ENCODE data around the gene SAMD9. TPM values are rescaled to one million over a fixed set of nuclear protein-coding genes. Genes with fewer than 3 reads are reported as not detected.

Gene SAMD9
- total RNA-seq = 10 to 100 TPM in 1 of 4 donors, 1 to 10 TPM in 3; 5.9 to 15.0 (median 7.2) TPM

DNA sequence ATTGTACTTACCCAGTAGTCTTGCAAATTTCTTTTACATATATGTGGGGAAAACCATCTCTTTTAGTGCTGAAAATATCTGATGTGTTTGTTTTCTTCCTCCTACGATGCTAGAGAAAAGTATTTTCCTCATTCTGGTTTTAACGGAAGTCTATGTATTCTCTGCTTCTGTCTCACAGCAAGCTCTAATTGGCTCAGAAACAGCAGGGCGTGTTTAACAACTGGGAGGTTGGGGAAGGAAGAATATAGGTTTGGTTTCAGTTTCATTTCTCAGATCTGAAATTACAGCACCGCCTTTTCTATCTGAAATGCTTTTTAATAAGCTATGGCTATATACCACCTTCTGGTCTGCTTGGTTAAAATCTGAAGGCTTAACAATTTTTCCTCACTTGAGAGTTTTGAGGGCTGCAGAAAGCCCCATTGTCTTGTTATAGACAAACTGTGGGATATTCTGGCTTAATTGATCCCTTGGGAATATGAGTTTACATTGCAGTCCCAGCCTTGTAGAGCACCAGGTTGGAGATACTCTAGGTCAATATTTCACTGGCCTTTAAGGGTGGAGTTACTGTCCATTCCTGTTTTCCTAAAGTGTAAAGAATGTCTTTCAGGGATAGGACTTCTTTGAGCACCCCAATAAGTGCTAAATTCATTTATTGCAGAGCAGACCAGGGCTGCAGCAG lies at the start of gene SAMD9:
Gene SAMD9, minus strand, starts transcription at position 128 of the 679 bp plus-strand sequence. CDS start 11,882 bp downstream, outside the sequence.
- TF ChIP-seq, protein P1, sequence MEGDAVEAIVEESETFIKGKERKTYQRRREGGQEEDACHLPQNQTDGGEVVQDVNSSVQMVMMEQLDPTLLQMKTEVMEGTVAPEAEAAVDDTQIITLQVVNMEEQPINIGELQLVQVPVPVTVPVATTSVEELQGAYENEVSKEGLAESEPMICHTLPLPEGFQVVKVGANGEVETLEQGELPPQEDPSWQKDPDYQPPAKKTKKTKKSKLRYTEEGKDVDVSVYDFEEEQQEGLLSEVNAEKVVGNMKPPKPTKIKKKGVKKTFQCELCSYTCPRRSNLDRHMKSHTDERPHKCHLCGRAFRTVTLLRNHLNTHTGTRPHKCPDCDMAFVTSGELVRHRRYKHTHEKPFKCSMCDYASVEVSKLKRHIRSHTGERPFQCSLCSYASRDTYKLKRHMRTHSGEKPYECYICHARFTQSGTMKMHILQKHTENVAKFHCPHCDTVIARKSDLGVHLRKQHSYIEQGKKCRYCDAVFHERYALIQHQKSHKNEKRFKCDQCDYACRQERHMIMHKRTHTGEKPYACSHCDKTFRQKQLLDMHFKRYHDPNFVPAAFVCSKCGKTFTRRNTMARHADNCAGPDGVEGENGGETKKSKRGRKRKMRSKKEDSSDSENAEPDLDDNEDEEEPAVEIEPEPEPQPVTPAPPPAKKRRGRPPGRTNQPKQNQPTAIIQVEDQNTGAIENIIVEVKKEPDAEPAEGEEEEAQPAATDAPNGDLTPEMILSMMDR (IDR thresholded peaks at IDR 0.05; ENCODE audit: low read depth) = no peak

DNA sequence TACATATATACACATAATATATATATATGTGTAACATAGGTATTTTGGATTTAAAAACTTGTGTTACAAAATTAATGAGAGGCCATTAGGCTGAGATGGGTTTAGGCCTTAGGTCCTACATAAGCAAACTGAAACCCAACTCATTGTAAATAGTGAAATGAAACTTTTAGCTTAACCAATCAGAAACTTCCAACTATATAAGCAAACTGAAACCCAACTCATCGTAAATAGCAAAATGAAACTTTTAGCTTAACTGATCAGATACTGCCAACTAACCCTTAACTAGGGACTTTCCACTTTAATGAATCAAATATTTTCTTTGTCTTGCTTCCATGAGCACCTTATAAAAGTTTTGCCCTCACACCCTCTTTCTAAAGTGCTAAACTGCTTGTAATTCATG lies 47.7 kb upstream of the SAMD9 start:
- TF ChIP-seq, protein P1 (IDR thresholded peaks at IDR 0.05; ENCODE audit: low read depth) = no peak

DNA sequence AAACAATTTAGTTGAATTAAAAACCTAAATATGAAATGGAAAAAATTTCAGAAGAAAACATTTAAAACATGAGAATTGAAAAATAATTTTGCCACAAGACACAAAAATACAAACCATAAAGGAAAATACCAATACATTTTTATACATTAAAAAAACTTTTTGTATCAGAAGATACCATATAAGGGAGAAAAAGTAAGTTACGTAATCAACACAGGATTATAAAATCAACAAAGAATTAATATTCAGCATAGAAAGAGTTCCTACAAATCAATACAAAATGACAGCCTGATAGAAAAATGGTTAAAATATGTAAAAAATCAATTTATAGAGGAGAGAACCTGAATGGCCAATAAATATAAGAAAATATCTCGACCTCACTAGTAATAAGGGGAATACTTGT lies 47.0 kb upstream of the SAMD9 start:
- TF ChIP-seq, protein P1 (IDR thresholded peaks at IDR 0.05; ENCODE audit: low read depth) = no peak

DNA sequence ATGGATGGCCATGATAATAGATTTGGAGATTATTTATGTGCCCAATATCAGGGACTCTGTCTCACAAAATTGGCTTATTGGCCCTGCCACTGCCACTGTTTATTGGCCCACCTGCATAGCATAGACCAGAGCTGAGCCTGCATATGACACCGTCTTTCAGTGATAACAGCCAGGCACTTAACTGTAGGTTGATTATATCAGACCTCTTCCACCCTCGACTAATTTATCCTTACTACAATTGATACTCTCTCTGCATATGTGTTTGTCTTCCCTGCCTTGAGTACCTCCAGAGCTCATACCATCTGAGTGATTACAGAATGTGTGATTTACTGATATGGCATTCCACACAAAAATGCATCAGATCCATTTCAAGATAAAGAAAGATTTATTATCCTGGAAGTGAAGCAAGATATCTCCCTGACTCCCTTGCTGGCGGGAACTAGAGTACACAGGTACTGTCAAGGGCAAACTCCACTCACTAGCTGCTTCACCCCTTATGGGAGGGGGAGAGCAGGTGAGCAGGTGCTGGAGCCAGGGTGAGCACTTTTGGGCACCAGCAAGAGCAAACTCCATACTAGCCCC lies 43.5 kb upstream of the SAMD9 start:
- TF ChIP-seq, protein P1 (IDR thresholded peaks at IDR 0.05; ENCODE audit: low read depth) = no peak

DNA sequence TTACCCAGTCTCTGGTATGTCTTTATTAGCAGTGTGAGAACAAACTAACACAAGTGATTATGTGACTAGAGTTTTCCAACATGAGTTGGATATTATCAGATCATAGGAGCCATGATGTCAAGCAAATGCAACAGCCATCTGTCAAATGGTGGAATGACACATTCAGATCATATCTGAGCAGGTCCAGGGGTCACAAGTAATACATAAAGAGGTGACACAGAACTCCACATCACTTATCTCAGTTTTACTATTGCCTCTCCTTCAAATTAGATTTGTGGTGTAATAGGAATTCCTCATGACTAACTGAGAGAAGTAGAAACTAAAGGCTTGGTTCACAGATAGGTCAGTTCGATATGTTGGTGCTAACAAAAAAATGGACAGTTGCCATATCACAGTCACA lies 42.6 kb upstream of the SAMD9 start:
- TF ChIP-seq, protein P1 (IDR thresholded peaks at IDR 0.05; ENCODE audit: low read depth) = no peak

DNA sequence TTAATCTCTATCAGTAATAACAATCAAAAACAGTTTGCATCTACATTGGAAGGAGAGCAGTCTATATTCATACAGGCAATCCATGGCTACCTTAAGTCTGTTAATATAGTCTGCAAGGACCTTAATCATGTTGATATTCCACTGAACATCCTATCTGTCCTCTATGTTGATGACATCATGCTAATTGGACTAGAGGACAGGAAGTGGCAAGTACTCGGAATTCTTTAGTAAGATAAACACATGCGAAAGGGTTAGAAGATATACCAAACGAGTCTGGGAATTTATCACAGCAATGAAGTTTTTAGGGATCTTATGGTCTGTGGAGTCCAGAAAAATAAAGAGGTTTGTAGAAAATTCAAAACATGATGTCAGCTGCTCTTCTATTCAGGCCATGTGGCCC lies 41.7 kb upstream of the SAMD9 start:
- TF ChIP-seq, protein P1 (IDR thresholded peaks at IDR 0.05; ENCODE audit: low read depth) = no peak

DNA sequence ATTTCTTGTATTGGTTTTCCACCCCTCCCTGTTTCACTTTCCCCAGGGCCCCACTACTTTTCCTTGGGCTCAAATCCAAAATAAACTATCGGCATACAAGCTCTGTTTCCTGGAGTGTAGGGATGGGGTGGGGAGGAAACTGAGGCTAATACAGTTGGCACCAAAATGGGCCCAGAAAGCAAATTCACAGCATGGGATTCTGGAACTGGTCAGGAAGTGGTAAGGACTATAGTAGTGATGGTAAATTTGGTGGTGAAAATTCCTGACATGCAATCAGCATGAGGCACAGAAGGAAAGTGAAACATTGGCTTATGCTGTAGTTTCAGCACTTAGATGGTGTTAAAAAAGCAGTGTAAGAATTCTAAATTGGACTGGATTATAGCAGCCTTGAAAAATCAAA lies 39.1 kb upstream of the SAMD9 start:
- TF ChIP-seq, protein P1 (IDR thresholded peaks at IDR 0.05; ENCODE audit: low read depth) = no peak

Measured in subcutaneous adipose tissue (tissue), 4 donors.